ENCODE data around the gene MYBBP1A. TPM values are rescaled to one million over a fixed set of nuclear protein-coding genes. Genes with fewer than 3 reads are reported as not detected.

Gene MYBBP1A
- total RNA-seq, 2 experiments from 2014 or later = 58.0 to 58.2 TPM

GRCh38 chr17:4500191-4500571 is 55.0 kb downstream of the MYBBP1A start:
- Mint-ChIP-seq H3K9me3 (no peaks in the 10 kb centered on the region), H3K27ac (no peak overlapping the region), H3K4me1 (ENCODE audit: low read depth) (peaks cover 39% of the 10 kb centered on the region), H3K27me3 (peaks cover 49% of the 10 kb centered on the region), H3K36me3 (ENCODE audit: low read depth) (no peaks in the 10 kb centered on the region), H3K4me3 (peak overlapping the region; percentile 83)
- peaks cover 44% of the 10 kb centered on the region for H3K4me1 ChIP-seq (ENCODE audit: insufficient read depth, low read length)
- H3K9me3 ChIP-seq (ENCODE audit: control insufficient read depth in 1 of 2, insufficient read depth in 1 of 2, low read length in 2 of 2) = peaks cover 0 to 4% of the 10 kb centered on the region in 2 experiments
- DNase-seq = no peak
- peaks cover 38 to 42% of the 10 kb centered on the region in 2 experiments for H3K27me3 ChIP-seq (ENCODE audit: control insufficient read depth in 1 of 2, insufficient read depth in 2 of 2, low read length in 2 of 2)
- intact Hi-C loops (cut with DNase I, micrococcal nuclease) = no loop called here
- H3K27ac ChIP-seq (ENCODE audit: low read depth in 1 of 2, low read length in 2 of 2) = no peak overlapping the region
- ATAC-seq (ENCODE audit: poor library complexity) = no peak
- H3K4me3 ChIP-seq (ENCODE audit: low read length) = peak overlapping the region; percentile 45
- TF ChIP-seq CTCF (IDR thresholded peaks at IDR 0.05) = no peak
- ChIA-PET POLR2A (interaction anchor here (1.5 to 2.9 kb wide), 2 partner anchors 14 to 19 kb away, joined by 10 to 21 read pairs; no protein-coding TSS in a partner anchor), CTCF (no interaction called here)
- H3K36me3 ChIP-seq (ENCODE audit: insufficient read depth, low read length) = no peaks in the 10 kb centered on the region

- Mint-ChIP-seq H3K9me3 (no peaks in the 10 kb centered on the region), H3K27ac (no peak overlapping the region), H3K36me3 (ENCODE audit: low read depth) (no peaks in the 10 kb centered on the region), H3K4me1 (ENCODE audit: low read depth) (peaks cover 34% of the 10 kb centered on the region), H3K4me3 (peak overlapping the region; percentile 83), H3K27me3 (peaks cover 45% of the 10 kb centered on the region)
- no peak for TF ChIP-seq CTCF (IDR thresholded peaks at IDR 0.05)
- Histone ChIP-seq H3K9me3 (ENCODE audit: control insufficient read depth in 1 of 2, insufficient read depth in 1 of 2, low read length in 2 of 2) (peaks cover 0 to 4% of the 10 kb centered on the region in 2 experiments), H3K36me3 (ENCODE audit: insufficient read depth, low read length) (no peaks in the 10 kb centered on the region), H3K4me3 (ENCODE audit: low read length) (peak overlapping the region; percentile 45), H3K27me3 (ENCODE audit: control insufficient read depth in 1 of 2, insufficient read depth in 2 of 2, low read length in 2 of 2) (peaks cover 38 to 42% of the 10 kb centered on the region in 2 experiments), H3K4me1 (ENCODE audit: insufficient read depth, low read length) (peaks cover 42% of the 10 kb centered on the region), H3K27ac (ENCODE audit: low read depth in 1 of 2, low read length in 2 of 2) (no peak overlapping the region)
- POLR2A ChIA-PET = interaction anchor here (0.9 to 2.9 kb wide), 3 partner anchors 14 to 55 kb away, joined by 3 to 21 read pairs (median 10); partner anchors contain the start of gene MYBBP1A
- DNase-seq (peak in 7 of 14 experiments; percentile 7 to 65 (median 33)), ATAC-seq (ENCODE audit: poor library complexity) (peak; percentile 27)
- intact Hi-C loops (cut with DNase I, micrococcal nuclease) = no loop called here
- CTCF ChIA-PET = no interaction called here
These were observed 55.6 kb downstream of the MYBBP1A start for GRCh38 chr17:4499431-4500190.

- Mint-ChIP-seq H3K4me1 (ENCODE audit: low read depth) (peaks cover 30% of the 10 kb centered on the region), H3K27ac (no peak within 1 kb of the TSS), H3K9me3 (no peaks in the 10 kb centered on the region), H3K4me3 (peak within 1 kb of the TSS; percentile 83), H3K27me3 (peaks cover 36% of the 10 kb centered on the region), H3K36me3 (ENCODE audit: low read depth) (no peaks in the 10 kb centered on the region)
- peaks cover 33% of the 10 kb centered on the region for H3K4me1 ChIP-seq (ENCODE audit: insufficient read depth, low read length)
- ATAC-seq (ENCODE audit: poor library complexity) (peak; percentile 93), DNase-seq (peak; percentile 24 to 84 (median 54))
- ChIA-PET CTCF (no interaction called here), POLR2A (interaction anchor here (0.9 to 2.9 kb wide), 5 partner anchors 11 to 56 kb away, joined by 3 to 21 read pairs (median 3); partner anchors contain the start of gene MYBBP1A)
- H3K27me3 ChIP-seq (ENCODE audit: control insufficient read depth in 1 of 2, insufficient read depth in 2 of 2, low read length in 2 of 2) = peaks cover 32 to 36% of the 10 kb centered on the region in 2 experiments
- intact Hi-C loops (cut with DNase I, micrococcal nuclease) = no loop called here
- H3K9me3 ChIP-seq (ENCODE audit: control insufficient read depth in 1 of 2, insufficient read depth in 1 of 2, low read length in 2 of 2) = peaks cover 0 to 4% of the 10 kb centered on the region in 2 experiments
- no peaks in the 10 kb centered on the region for H3K36me3 ChIP-seq (ENCODE audit: insufficient read depth, low read length)
- TF ChIP-seq CTCF (IDR thresholded peaks at IDR 0.05) = no peak
- H3K27ac ChIP-seq (ENCODE audit: low read depth in 1 of 2, low read length in 2 of 2) = no peak within 1 kb of the TSS
- H3K4me3 ChIP-seq (ENCODE audit: low read length) = peak within 1 kb of the TSS; percentile 45
These were observed 56.5 kb downstream of the MYBBP1A start, which contains the start of gene SPNS2 for GRCh38 chr17:4498461-4499397. TSS of gene SPNS2 (plus strand) at chr17:4498881. CDS start at chr17:4499048, 167 bp downstream.
